IPS DF 6.9 (cell line): Measurements from ENCODE around the gene NKX1-1.

Experiments used
- DNase-seq: peaks from one replicate; pipeline ENCODE4 v3.0.0-alpha.2; 2013; ENCODE audit warnings: low read depth, low spot score
- H3K27ac ChIP-seq: one replicate; pipeline ENCODE4 v1.5.1; 2013; ENCODE audit warnings: low read length, control low read depth
- H3K27me3 ChIP-seq: 2 replicates; pipeline ENCODE4 v1.6.1; 2013; ENCODE audit warnings: mild to moderate bottlenecking, low read length; ENCODE audit not compliant: control insufficient read depth, insufficient read depth
- H3K36me3 ChIP-seq: 2 replicates; pipeline ENCODE4 v1.6.1; 2013; ENCODE audit warnings: low read length; ENCODE audit not compliant: control insufficient read depth, insufficient read depth
- H3K4me1 ChIP-seq: 2 replicates; pipeline ENCODE4 v1.6.1; 2013; ENCODE audit warnings: low read length; ENCODE audit not compliant: control insufficient read depth, insufficient read depth
- H3K4me3 ChIP-seq: 2 replicates; pipeline ENCODE4 v1.5.1; 2013; ENCODE audit warnings: mild to moderate bottlenecking, low read length
- H3K9me3 ChIP-seq: 2 replicates; pipeline ENCODE4 v1.6.1; 2013; ENCODE audit warnings: low read length, inconsistent platforms; ENCODE audit not compliant: control insufficient read depth, insufficient read depth
- WGBS: extraction: QIAGEN DNeasy Blood & Tissue Kit; methylation state at CpG from one replicate; pipeline ENCODE4 v1.1.7; 2013; ENCODE audit warnings: mixed read lengths, missing lambda C conversion rate; ENCODE audit not compliant: insufficient read length, insufficient coverage; 5-methylcytosine and 5-hydroxymethylcytosine counted together

Gene NKX1-1

GRCh38 chr4:1403591-1404572, 2.4 kb downstream of the NKX1-1 start:
- Histone ChIP-seq H3K27me3 (peaks cover 74% of the 10 kb centered on the region), H3K27ac (no peak overlapping the region), H3K36me3 (no peaks in the 10 kb centered on the region; the same call in 1 of the 2 replicates), H3K9me3 (no peaks in the 10 kb centered on the region), H3K4me3 (peak overlapping the region; percentile 13; the same call in 1 of the 2 replicates), H3K4me1 (peaks cover 3% of the 10 kb centered on the region; the same call in 1 of the 2 replicates)
- DNase-seq: no peak
- WGBS: no CpG with 5 or more reads among the region's 107 CpGs

GRCh38 chr4:1403177-1403583, 3.1 kb downstream of the NKX1-1 start:
- no peak overlapping the region for H3K27ac ChIP-seq
- DNase-seq: no peak
- no CpG with 5 or more reads among the region's 58 CpGs for WGBS
- no peaks in the 10 kb centered on the region; the same call in 1 of the 2 replicates for H3K36me3 ChIP-seq
- peaks cover 3% of the 10 kb centered on the region; the same call in 1 of the 2 replicates for H3K4me1 ChIP-seq
- H3K4me3 ChIP-seq: peak overlapping the region; percentile 13; the same call in 1 of the 2 replicates
- H3K9me3 ChIP-seq: no peaks in the 10 kb centered on the region
- H3K27me3 ChIP-seq: peaks cover 66% of the 10 kb centered on the region

GRCh38 chr4:1402516-1403091, 3.6 kb downstream of the NKX1-1 start:
- H3K4me1 ChIP-seq: peaks cover 3% of the 10 kb centered on the region; the same call in 1 of the 2 replicates
- no CpG with 5 or more reads among the region's 69 CpGs for WGBS
- H3K36me3 ChIP-seq: no peaks in the 10 kb centered on the region; the same call in 1 of the 2 replicates
- no peaks in the 10 kb centered on the region for H3K9me3 ChIP-seq
- no peak overlapping the region for H3K4me3 ChIP-seq
- no peak for DNase-seq
- no peak overlapping the region for H3K27ac ChIP-seq
- peaks cover 62% of the 10 kb centered on the region for H3K27me3 ChIP-seq

- Histone ChIP-seq H3K4me3 (no peak overlapping the region), H3K4me1 (peaks cover 2% of the 10 kb centered on the region; the same call in 1 of the 2 replicates)
Observed at GRCh38 chr4:1402021-1402515, 4.2 kb downstream of the NKX1-1 start.

GRCh38 chr4:1401409-1402020, 4.7 kb downstream of the NKX1-1 start:
- peaks cover 2% of the 10 kb centered on the region; the same call in 1 of the 2 replicates for H3K4me1 ChIP-seq
- WGBS: no CpG with 5 or more reads among the region's 18 CpGs
- H3K9me3 ChIP-seq: no peaks in the 10 kb centered on the region; the same call in 1 of the 2 replicates
- no peak overlapping the region for H3K4me3 ChIP-seq
- no peak overlapping the region for H3K27ac ChIP-seq
- no peak for DNase-seq
- peaks cover 51% of the 10 kb centered on the region for H3K27me3 ChIP-seq
- H3K36me3 ChIP-seq: no peaks in the 10 kb centered on the region; the same call in 1 of the 2 replicates

More at GRCh38 chr4:1402021-1402515, 4.2 kb downstream of the NKX1-1 start:
- H3K27me3 ChIP-seq: peaks cover 57% of the 10 kb centered on the region
- no peak overlapping the region for H3K27ac ChIP-seq
- H3K9me3 ChIP-seq: no peaks in the 10 kb centered on the region; the same call in 1 of the 2 replicates
- whole genome bisulfite sequencing: no CpG with 5 or more reads among the region's 24 CpGs
- no peaks in the 10 kb centered on the region; the same call in 1 of the 2 replicates for H3K36me3 ChIP-seq
- no peak for DNase-seq

- peaks cover 45% of the 10 kb centered on the region for H3K27me3 ChIP-seq
- no peaks in the 10 kb centered on the region; the same call in 1 of the 2 replicates for H3K9me3 ChIP-seq
- H3K27ac ChIP-seq: no peak overlapping the region
- peaks cover 2% of the 10 kb centered on the region; the same call in 1 of the 2 replicates for H3K4me1 ChIP-seq
- no peaks in the 10 kb centered on the region; the same call in 1 of the 2 replicates for H3K36me3 ChIP-seq
- no peak for DNase-seq
- no peak overlapping the region for H3K4me3 ChIP-seq
- WGBS: no CpG with 5 or more reads among the region's 14 CpGs
Observed at GRCh38 chr4:1400831-1401408, 5.3 kb downstream of the NKX1-1 start.

- no peak for DNase-seq
- H3K4me1 ChIP-seq: peaks cover 2% of the 10 kb centered on the region; the same call in 1 of the 2 replicates
- peaks cover under 1% of the 10 kb centered on the region; the same call in 1 of the 2 replicates for H3K36me3 ChIP-seq
- H3K4me3 ChIP-seq: no peak overlapping the region
- H3K27me3 ChIP-seq: peaks cover 39% of the 10 kb centered on the region
- no peak overlapping the region for H3K27ac ChIP-seq
- WGBS: no CpG with 5 or more reads among the region's 11 CpGs
- no peaks in the 10 kb centered on the region; the same call in 1 of the 2 replicates for H3K9me3 ChIP-seq
Observed at GRCh38 chr4:1400191-1400805, 5.9 kb downstream of the NKX1-1 start.

GRCh38 chr4:1399508-1400190, 6.6 kb downstream of the NKX1-1 start:
- Histone ChIP-seq H3K27ac (no peak overlapping the region), H3K4me3 (no peak overlapping the region), H3K9me3 (no peaks in the 10 kb centered on the region; the same call in 1 of the 2 replicates), H3K4me1 (peaks cover 2% of the 10 kb centered on the region; the same call in 1 of the 2 replicates), H3K36me3 (peaks cover 4% of the 10 kb centered on the region; the same call in 1 of the 2 replicates), H3K27me3 (peaks cover 32% of the 10 kb centered on the region)
- DNase-seq: no peak
- no CpG with 5 or more reads among the region's 15 CpGs for WGBS
